Neuronal stem cell (in vitro differentiated cells): ENCODE results near the gene WSCD2.
"Not testable (repeated sequence)": the region's sequence is repeated elsewhere in the genome, so short reads cannot be mapped to it uniquely, and the experiment has no call there.

Source experiments
- DNase-seq: peaks from one replicate; pipeline ENCODE4 v3.0.0-alpha.2; 2013; ENCODE audit warnings: low spot score
- H2AFZ ChIP-seq: one replicate; pipeline ENCODE4 v1.6.1; 2013; ENCODE audit warnings: mild to moderate bottlenecking, low read length, inconsistent platforms
- H2AK5ac ChIP-seq: 2 replicates; pipeline ENCODE4 v1.6.1; 2013; ENCODE audit warnings: low read depth, mild to moderate bottlenecking, inconsistent platforms, low read length, moderate library complexity, mixed read lengths
- H2BK120ac ChIP-seq: 2 replicates; pipeline ENCODE4 v1.6.1; 2013; ENCODE audit warnings: low read depth, mild to moderate bottlenecking, inconsistent platforms, low read length, moderate library complexity, mixed read lengths
- H2BK12ac ChIP-seq: one replicate; pipeline ENCODE4 v1.6.1; 2013; ENCODE audit warnings: low read length, inconsistent platforms
- H2BK15ac ChIP-seq: 2 replicates; pipeline ENCODE4 v1.6.1; 2013; ENCODE audit warnings: mild to moderate bottlenecking, low read length, inconsistent platforms, mixed read lengths
- H2BK5ac ChIP-seq: one replicate; pipeline ENCODE4 v1.6.1; 2013; ENCODE audit warnings: inconsistent platforms, mild to moderate bottlenecking, low read length, moderate library complexity
- H3K14ac ChIP-seq: one replicate; pipeline ENCODE4 v1.6.1; 2013; ENCODE audit warnings: low read length, inconsistent platforms
- H3K18ac ChIP-seq: 2 replicates; pipeline ENCODE4 v1.6.1; 2013; ENCODE audit warnings: low read length, inconsistent platforms
- H3K23ac ChIP-seq: 2 replicates; pipeline ENCODE4 v1.6.1; 2013; ENCODE audit warnings: low read depth, mild to moderate bottlenecking, mixed read lengths, low read length, inconsistent platforms; ENCODE audit not compliant: poor library complexity
- H3K27ac ChIP-seq: replicated peaks from 3 replicates; pipeline ENCODE4 v1.5.1; 2013; ENCODE audit warnings: low read length, inconsistent platforms
- H3K27me3 ChIP-seq, 3 experiments: 2 replicates each; pipeline ENCODE4 v1.6.1; 2013; ENCODE audit warnings: low read length in 3 of 3, mild to moderate bottlenecking in 2 of 3, inconsistent platforms in 1 of 3, low read depth in 1 of 3, mixed read lengths in 1 of 3, moderate library complexity in 1 of 3; ENCODE audit not compliant: control insufficient read depth in 3 of 3, insufficient read depth in 3 of 3
- H3K36me3 ChIP-seq, 2 donors: replicated peaks in 1 of 2; 2 replicates each; pipeline ENCODE4 v1.6.1; 2013; ENCODE audit warnings: low read length in 2 of 2; ENCODE audit not compliant: control insufficient read depth in 2 of 2, insufficient read depth in 2 of 2
- H3K4ac ChIP-seq: 2 replicates; pipeline ENCODE4 v1.6.1; 2013; ENCODE audit warnings: inconsistent platforms, mild to moderate bottlenecking, low read length, moderate library complexity
- H3K4me1 ChIP-seq, 2 donors: 1 replicate in 1 of 2; 2 replicates in 1 of 2; pipeline ENCODE4 v1.6.1; 2013; ENCODE audit warnings: low read length in 2 of 2, low read depth in 1 of 2; ENCODE audit not compliant: control insufficient read depth in 2 of 2, insufficient read depth in 1 of 2
- H3K4me2 ChIP-seq: one replicate; pipeline ENCODE4 v1.6.1; 2013; ENCODE audit warnings: mild to moderate bottlenecking, low read length, inconsistent platforms; ENCODE audit not compliant: insufficient read depth, poor library complexity, severe bottlenecking
- H3K4me3 ChIP-seq, 2 donors: 2 replicates each; pipeline ENCODE4 v1.5.1; 2013; ENCODE audit warnings: low read length in 2 of 2, mild to moderate bottlenecking in 2 of 2, inconsistent platforms in 1 of 2, moderate library complexity in 1 of 2
- H3K79me1 ChIP-seq: one replicate; pipeline ENCODE4 v1.6.1; 2013; ENCODE audit warnings: low read depth, mild to moderate bottlenecking, inconsistent platforms, low read length, moderate library complexity
- H3K9ac ChIP-seq: one replicate; pipeline ENCODE4 v1.6.1; 2013; ENCODE audit warnings: mild to moderate bottlenecking, low read depth, low read length, inconsistent platforms; ENCODE audit not compliant: poor library complexity
- H3K9me3 ChIP-seq, 2 donors: replicated peaks in 1 of 2; 2 replicates each; pipeline versions ENCODE3 to v1.6.1; 2013; ENCODE audit warnings: low read length in 2 of 2, mild to moderate bottlenecking in 2 of 2, inconsistent platforms in 1 of 2, low read depth in 1 of 2, mixed read lengths in 1 of 2, moderate library complexity in 1 of 2; ENCODE audit not compliant: control insufficient read depth in 2 of 2, insufficient read depth in 1 of 2
- H4K8ac ChIP-seq: one replicate; pipeline ENCODE4 v1.6.1; 2013; ENCODE audit warnings: low read depth, mild to moderate bottlenecking, inconsistent platforms, low read length, moderate library complexity
- H4K91ac ChIP-seq: one replicate; pipeline ENCODE4 v1.6.1; 2013; ENCODE audit warnings: low read length, low read depth, mild to moderate bottlenecking, inconsistent platforms; ENCODE audit not compliant: poor library complexity
- WGBS, 2 donors: extraction: QIAGEN DNeasy Blood & Tissue Kit; methylation state at CpG; one replicate each; pipeline ENCODE4 v1.1.7; 2013; ENCODE audit warnings: missing lambda C conversion rate in 2 of 2, mixed read lengths in 1 of 2; ENCODE audit not compliant: insufficient read length in 2 of 2, insufficient replicate concordance in 1 of 2; ENCODE audit errors: extremely low coverage in 2 of 2; 5-methylcytosine and 5-hydroxymethylcytosine counted together

The WSCD2 gene

DNA sequence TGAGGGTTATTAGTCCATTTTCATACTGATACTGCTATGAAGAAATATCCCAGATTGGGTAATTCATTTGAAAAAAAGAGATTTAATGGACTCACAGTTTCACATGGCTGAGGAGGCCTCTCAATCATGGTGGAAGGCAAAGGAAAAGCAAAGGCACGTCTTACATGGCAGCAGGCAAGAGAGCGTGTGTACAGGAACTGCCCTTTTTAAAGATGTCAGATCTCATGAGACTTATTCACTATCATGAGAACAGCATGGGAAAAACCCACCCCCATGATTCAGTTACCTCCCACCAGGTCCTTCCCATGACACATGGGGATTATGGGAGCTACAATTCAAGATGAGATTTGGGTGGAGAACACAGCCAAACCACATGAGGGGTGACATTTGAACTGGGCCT is 96.0 kb downstream of the WSCD2 start:
- not testable (repeated sequence) for H3K4me1 ChIP-seq, H3K27me3 ChIP-seq, H2BK12ac ChIP-seq, H3K36me3 ChIP-seq, H3K23ac ChIP-seq, H2BK15ac ChIP-seq, H3K79me1 ChIP-seq, H3K18ac ChIP-seq, H4K91ac ChIP-seq, H2BK120ac ChIP-seq, H3K4me2 ChIP-seq, H3K4me3 ChIP-seq, H2AFZ ChIP-seq, H3K14ac ChIP-seq, H3K27ac ChIP-seq, H2AK5ac ChIP-seq, H2BK5ac ChIP-seq, H4K8ac ChIP-seq, H3K9me3 ChIP-seq, H3K4ac ChIP-seq, H3K9ac ChIP-seq, DNase-seq
- no CpG with 5 or more reads among the region's 2 CpGs for WGBS, 2 donors

- Histone ChIP-seq H3K36me3 (no peaks in the 10 kb centered on the region), H3K79me1 (no peaks in the 10 kb centered on the region), H3K4me1 (no peaks in the 10 kb centered on the region), H3K9me3 (no peaks in the 10 kb centered on the region), H3K4me2 (no peak overlapping the region), H2AK5ac (no peak overlapping the region), H3K18ac (no peak overlapping the region), H3K14ac (no peak overlapping the region), H3K4ac (no peak overlapping the region), H3K4me3 (no peak overlapping the region), H4K8ac (no peak overlapping the region), H3K23ac (no peak overlapping the region), H2AFZ (no peak overlapping the region), H3K27ac (no peak overlapping the region), H2BK12ac (no peak overlapping the region), H2BK120ac (no peak overlapping the region), H4K91ac (no peak overlapping the region), H3K27me3 (no peaks in the 10 kb centered on the region), H2BK5ac (no peak overlapping the region), H2BK15ac (no peak overlapping the region), H3K9ac (no peak overlapping the region)
- no CpG with 5 or more reads among the region's 8 CpGs for WGBS, 2 donors
- no peak for DNase-seq
These were observed 97.8 kb downstream of the WSCD2 start for GRCh38 chr12:108226866-108227265.

DNA sequence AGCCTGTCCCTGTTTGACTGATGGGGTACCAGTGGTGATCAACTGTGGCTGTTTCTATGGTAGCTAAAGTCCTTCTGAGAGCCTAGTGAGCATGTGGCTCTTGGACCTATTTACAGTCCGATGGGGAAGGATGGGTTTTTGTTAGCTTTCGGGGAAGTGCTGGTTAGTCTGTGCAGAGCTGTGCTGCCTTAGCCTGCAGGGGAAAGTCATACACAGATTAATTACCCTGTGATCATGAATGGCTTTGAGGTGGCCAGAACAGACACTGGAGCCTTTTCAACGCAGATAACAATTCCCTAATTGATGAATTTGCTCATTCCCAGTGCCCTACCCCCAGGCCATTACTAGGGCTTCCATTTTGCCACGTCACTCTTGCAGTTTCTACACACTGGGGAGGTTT is 99.7 kb downstream of the WSCD2 start:
- Histone ChIP-seq H4K91ac (no peak overlapping the region), H3K23ac (no peak overlapping the region), H2BK120ac (no peak overlapping the region), H3K14ac (no peak overlapping the region), H2AK5ac (no peak overlapping the region), H3K4me3 (no peak overlapping the region), H4K8ac (no peak overlapping the region), H3K27ac (no peak overlapping the region), H3K9me3 (no peaks in the 10 kb centered on the region), H3K79me1 (no peaks in the 10 kb centered on the region), H3K9ac (no peak overlapping the region), H3K27me3 (no peaks in the 10 kb centered on the region), H2BK15ac (no peak overlapping the region), H3K18ac (no peak overlapping the region), H3K4ac (no peak overlapping the region), H3K4me1 (no peaks in the 10 kb centered on the region), H2BK5ac (no peak overlapping the region), H3K4me2 (no peak overlapping the region), H3K36me3 (no peaks in the 10 kb centered on the region), H2AFZ (no peak overlapping the region), H2BK12ac (no peak overlapping the region)
- no peak for DNase-seq
- WGBS, 2 donors, result no CpG with 5 or more reads among the region's 4 CpGs

GRCh38 chr12:108231109-108231905 is 102.2 kb downstream of the WSCD2 start:
- no peaks in the 10 kb centered on the region for H3K36me3 ChIP-seq
- H2BK12ac ChIP-seq, result no peak overlapping the region
- H2BK5ac ChIP-seq, result no peak overlapping the region
- whole genome bisulfite sequencing, 2 donors, result no CpG with 5 or more reads among the region's 3 CpGs
- peaks cover 0 to 2% (median 0%) of the 10 kb centered on the region in 3 experiments for H3K27me3 ChIP-seq
- H2AFZ ChIP-seq, result no peak overlapping the region
- no peak overlapping the region for H3K9ac ChIP-seq
- DNase-seq, result no peak
- no peak overlapping the region for H3K27ac ChIP-seq
- H3K14ac ChIP-seq, result no peak overlapping the region
- H3K9me3 ChIP-seq, result no peaks in the 10 kb centered on the region
- no peak overlapping the region for H2AK5ac ChIP-seq
- H3K4me3 ChIP-seq, result no peak overlapping the region
- H3K4me2 ChIP-seq, result no peak overlapping the region
- H2BK120ac ChIP-seq, result no peak overlapping the region
- H3K18ac ChIP-seq, result no peak overlapping the region
- no peak overlapping the region for H2BK15ac ChIP-seq
- H3K79me1 ChIP-seq, result no peaks in the 10 kb centered on the region
- no peak overlapping the region for H4K8ac ChIP-seq
- peaks cover 7 to 16% of the 10 kb centered on the region in 2 donors for H3K4me1 ChIP-seq
- no peak overlapping the region for H3K23ac ChIP-seq
- H3K4ac ChIP-seq, result no peak overlapping the region
- no peak overlapping the region for H4K91ac ChIP-seq
